Dedifferentiated amniotic fluid mesenchymal stem cell (primary cell): ENCODE results near the gene PSG4.
"Not testable (repeated sequence)": the region's sequence is repeated elsewhere in the genome, so short reads cannot be mapped to it uniquely, and the experiment has no call there.

ENCODE experiments used
- DNase-seq: peaks from one replicate; pipeline ENCODE4 v3.0.0-alpha.2; 2016; ENCODE audit errors: extremely low spot score

The PSG4 gene

DNA sequence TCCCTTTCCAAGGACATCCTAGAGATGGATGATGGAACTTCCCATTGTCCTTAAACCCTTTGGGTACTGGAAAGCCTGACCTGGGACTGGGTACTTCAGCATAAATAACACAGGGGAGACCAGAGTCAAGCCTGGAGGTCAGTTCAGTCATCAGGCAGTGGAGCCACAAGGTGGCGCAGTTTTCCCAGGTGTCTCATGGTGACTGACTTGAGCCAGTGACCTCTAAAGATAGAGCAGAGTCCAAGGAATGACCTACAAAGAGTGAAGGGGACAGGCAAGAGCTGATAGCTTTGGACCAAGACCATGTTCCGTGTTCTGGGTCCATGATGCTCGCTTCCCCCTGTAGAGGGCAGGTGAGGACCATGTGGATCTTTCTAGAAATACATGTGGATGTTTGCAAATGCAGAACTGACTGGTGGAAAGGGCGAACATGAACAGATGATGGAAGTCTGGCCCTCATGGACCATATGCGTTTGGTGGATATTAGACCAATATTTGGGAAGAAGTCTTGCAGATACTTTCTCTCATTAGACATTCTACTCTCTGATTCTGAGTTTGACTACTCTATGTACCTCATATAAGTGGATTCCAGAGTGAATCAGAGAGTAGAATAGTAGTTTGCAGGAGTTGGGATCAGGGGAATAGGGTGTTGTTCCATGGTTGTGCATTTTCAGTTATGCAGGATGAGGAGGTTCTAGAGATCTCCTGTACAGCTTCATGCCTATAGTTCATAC is 6.6 kb downstream of the PSG4 start:
- not testable (repeated sequence) for DNase-seq

- DNase-seq: not testable (repeated sequence)
Measured at GRCh38 chr19:43197666-43198397, 7.6 kb downstream of the PSG4 start.

- DNase-seq: not testable (repeated sequence)
Measured at GRCh38 chr19:43194397-43194796, 11.0 kb downstream of the PSG4 start.

DNA sequence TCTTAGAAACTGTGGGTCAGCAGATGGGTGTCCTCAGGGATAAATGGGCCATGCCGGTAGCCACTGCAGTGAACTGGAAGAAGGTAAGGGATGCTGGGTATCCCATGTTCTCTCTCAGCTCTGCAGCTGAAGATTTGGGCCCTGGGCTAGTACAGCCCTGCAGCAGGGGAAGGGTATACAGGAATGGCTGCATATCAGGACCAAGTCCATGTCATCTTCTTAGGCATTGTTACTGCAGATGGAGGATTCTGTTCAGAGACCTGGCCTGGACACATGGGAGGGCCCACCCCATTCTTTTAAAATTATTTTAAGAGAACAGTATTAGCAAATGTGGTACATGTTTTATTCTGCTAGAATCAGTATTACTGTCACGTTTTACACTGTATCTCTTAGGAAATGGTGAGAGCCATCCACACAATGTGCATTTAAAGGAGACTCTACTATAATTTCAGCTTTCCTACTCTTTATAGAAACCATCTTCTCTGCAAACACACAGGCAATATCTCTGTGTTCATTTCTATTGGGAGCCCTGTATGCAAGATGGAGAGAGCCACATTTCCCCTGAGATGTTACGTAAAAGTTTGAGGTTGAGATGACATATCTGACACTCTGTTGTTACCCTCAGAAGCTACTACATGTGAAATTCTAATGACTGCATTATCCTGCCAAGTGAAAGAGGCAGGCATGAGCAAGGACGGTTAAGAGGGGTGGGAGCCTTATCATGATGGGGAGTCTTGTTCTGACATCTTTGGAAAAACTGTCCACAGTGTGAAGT is 12.9 kb downstream of the PSG4 start:
- not testable (repeated sequence) for DNase-seq

DNA sequence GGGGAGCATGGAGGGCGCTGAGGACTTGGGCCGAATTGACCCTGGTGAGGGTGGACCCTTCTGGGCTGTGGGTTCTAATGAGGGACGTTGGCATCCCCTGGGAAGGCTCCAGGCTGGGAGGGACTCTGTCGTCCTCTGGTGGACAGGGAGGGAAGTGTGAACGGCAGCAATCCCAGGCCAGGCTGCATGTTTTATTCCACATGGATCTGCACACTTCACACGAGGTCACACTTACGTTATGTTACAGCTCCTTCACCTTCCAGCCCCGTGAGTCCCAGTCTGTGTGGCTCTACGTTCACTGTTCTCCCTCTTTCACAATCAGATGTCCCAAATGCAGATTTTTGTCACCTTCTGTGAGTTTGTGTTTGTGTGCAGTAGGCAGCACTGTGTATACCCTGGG is 17.3 kb downstream of the PSG4 start:
- DNase-seq: not testable (repeated sequence)

DNA sequence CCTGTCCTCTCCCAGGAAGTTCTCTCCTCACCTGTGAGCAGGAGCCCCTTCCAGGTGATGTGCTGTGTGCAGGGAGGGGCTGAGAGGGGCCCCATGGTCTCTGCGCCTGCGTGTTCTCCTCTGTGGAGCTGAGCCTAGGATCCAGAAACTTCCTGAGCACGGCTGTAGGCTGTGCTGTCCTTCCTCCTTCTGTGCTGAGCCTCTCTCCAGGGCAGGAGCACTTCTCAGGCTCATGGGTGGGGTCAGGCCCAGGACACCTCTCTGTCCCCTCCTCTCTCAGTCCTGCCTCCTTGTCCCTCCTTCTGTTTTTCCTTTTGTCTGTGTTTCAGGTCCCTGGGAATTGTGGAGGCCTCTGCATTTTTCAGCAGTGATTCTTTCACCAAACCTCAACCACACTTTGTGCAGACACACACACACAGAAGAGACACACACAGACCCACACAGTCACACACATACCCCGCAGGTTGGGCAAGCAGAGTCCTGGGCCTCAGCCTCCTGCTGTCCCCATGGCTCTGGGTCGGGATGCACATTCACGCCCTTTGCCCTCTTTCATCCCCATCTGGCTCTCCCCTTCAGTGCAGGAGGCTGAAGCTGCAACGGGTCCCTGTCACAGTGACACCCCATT is 19.0 kb downstream of the PSG4 start, which contains the start of gene PSG5:
Gene PSG5 (minus strand): TSS at position 226 of the 625 bp plus-strand sequence. CDS start 131 bp downstream, at position 95.
- not testable (repeated sequence) for DNase-seq

DNA sequence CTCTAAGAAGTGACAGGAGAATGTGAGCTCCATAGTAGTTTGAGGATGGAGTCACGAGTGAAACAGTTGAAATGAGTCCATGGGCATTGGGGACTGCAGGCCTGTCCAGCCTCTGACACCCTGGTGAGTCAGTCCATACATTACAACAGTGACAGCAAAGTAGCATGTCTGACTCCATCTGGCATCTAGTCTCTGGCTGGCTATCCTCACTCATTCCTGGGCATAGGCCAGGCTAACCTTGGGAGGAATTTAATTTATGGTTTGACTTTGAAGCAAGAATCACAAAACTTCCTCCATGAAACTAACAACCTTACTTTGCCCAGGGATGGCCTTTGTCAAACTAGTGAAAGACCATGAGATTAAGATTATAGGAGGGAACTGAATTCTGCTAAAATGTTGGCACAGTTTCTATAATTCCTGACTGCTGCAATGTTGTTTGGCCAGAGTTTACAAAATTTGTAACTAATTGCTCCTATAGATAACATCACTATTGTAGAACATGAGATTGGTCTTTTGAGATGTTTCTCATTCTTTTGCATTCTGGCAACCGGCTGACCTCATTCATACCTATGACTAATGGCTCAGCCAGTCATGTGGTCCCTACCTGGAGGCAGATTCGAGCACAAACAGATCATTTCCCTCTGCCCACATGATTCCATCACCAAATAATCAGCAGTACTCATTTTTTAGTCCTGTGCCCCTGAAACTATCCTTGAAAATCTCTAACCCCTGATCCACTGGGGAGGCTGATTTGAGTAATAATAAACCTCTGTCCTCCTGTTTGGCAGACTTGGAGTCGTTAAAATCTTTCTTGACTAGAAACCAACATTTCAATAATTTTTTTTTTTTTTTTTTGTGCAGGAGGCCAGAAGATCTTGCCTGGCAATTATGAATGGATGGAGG is 23.3 kb downstream of the PSG4 start:
- peak; percentile 41 for DNase-seq

DNA sequence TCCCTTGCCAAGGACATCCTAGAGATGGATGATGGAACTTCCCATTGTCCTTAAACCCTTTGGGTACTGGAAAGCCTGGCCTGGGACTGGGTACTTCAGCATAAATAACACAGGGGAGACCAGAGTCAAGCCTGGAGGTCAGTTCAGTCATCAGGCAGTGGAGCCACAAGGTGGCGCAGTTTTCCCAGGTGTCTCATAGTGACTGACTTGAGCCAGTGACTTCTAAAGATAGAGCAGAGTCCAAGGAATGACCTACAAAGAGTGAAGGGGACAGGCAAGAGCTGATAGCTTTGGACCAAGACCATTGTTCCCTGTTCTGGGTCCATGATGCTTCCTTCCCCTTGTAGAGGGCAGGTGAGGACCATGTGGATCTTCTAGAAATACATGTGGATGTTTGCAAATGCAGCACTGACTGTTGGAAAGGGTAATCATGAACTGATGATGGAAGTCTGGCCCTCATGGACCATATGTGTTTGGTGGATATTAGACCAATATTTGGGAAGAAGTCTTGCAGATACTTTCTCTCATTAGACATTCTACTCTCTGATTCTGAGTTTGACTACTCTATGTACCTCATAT is 25.8 kb downstream of the PSG4 start:
- not testable (repeated sequence) for DNase-seq

GRCh38 chr19:43178577-43178976 is 26.9 kb downstream of the PSG4 start:
- not testable (repeated sequence) for DNase-seq

- not testable (repeated sequence) for DNase-seq
Measured at GRCh38 chr19:43165906-43166305, 39.5 kb downstream of the PSG4 start.

GRCh38 chr19:43163135-43163534 is 42.3 kb downstream of the PSG4 start:
- not testable (repeated sequence) for DNase-seq

GRCh38 chr19:43162261-43162660 is 43.2 kb downstream of the PSG4 start:
- not testable (repeated sequence) for DNase-seq

- DNase-seq: no peak
Measured at GRCh38 chr19:43152214-43152613, 53.2 kb downstream of the PSG4 start.

DNA sequence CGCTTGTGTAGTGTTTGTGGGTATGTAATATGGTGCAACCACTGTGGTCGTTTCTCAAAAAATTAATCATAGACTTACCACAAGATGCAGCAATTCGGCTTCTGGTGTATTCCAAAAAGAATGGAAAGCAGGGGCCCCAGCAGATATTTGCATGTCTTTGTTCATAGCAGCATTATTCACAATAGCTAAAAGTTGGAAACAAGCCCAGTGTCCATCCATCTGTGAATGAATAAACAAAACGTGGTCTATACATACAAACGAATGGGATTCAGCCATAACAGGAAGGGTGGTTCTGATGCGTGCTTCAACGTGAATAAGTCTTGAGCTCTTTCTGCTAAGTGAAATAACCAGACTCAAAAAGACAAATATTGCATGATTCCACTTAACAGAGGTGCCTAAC is 55.6 kb downstream of the PSG4 start:
- DNase-seq: not testable (repeated sequence)

GRCh38 chr19:43148233-43148632 is 57.2 kb downstream of the PSG4 start:
- no peak for DNase-seq
